A172 (cell line): Measurements from ENCODE around the gene OTOP2. TPM values are rescaled to one million over a fixed set of nuclear protein-coding genes. Genes with fewer than 3 reads are reported as not detected.
A peak's percentile ranks its signal among the peaks of the same experiment; 100 is the strongest.
"Not testable (repeated sequence)": the region's sequence is repeated elsewhere in the genome, so short reads cannot be mapped to it uniquely, and the experiment has no call there.

Experiments used
- DNase-seq: peaks from one replicate; pipeline ENCODE4 v3.0.0-alpha.2; 2015; ENCODE audit warnings: low spot score
- total RNA-seq: library from RNA; depleted of rRNA; stranded (reverse); fragments of >200 nt; shearing (Covaris generic); gene quantifications from 2 replicates; pipeline ENCODE4 v1.2.3, GENCODE V29; 2014; rRNA removed

OTOP2 gene
- total RNA-seq, 1 experiment from 2014 or later, result not detected

- DNase-seq, result no peak
Measured at GRCh38 chr17:74971069-74971841, 47.2 kb downstream of the OTOP2 start.

- no peak for DNase-seq
Measured at GRCh38 chr17:74971842-74972106, 47.7 kb downstream of the OTOP2 start.

DNA sequence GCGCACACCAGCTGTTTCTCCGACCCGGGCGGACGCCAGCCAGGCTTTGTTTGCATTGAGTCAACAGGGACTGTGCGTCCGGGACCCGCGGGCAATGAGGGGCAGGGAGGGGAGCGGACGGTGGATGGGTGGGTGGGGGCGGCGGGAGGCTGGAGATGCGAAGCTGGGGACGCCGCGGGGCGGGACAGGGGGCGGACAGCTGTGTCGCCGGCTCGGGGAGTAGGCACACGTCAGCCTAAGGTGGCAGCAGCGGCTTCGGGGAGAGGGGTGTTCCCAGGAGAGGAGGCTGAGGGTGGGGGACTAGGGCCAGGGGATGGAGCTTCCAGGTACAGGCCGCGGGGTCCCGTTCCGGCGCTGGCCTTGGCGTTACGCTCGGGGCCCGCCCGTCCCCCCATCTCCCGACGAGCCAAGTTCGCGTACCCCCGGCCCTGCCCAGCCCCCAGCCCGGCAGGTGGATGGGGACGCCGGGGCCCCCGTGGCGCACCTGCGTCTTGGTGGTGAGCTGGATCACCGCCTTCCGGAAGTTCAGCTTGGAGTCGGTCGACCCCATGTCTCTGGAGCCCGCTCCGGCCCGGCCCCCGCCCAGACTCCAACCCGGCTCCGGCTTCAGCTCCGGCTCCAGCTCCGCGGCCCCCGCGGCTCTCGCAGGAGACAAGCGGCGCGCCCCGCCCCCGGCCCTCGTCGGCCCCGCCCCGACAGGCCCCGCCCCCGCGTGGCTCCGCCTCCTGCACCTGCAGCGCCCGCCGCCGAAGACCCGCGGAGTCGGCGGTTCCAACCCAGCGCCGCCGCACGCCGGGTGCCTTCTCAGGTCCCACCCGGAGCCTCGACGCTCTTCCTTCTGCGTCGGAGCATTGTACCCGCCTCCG, 48.3 kb downstream of the OTOP2 start, which contains the start of gene HID1:
TSS of gene HID1 (minus strand) at position 653 of the 866 bp plus-strand sequence. CDS start at position 550, 103 bp downstream.
- DNase-seq, result no peak

GRCh38 chr17:74972973-74973328, 48.9 kb downstream of the OTOP2 start:
- DNase-seq, result no peak

- DNase-seq, result no peak
Measured at GRCh38 chr17:74975943-74976342, 51.9 kb downstream of the OTOP2 start.

- no peak for DNase-seq
Measured at GRCh38 chr17:74977802-74978201, 53.7 kb downstream of the OTOP2 start.

DNA sequence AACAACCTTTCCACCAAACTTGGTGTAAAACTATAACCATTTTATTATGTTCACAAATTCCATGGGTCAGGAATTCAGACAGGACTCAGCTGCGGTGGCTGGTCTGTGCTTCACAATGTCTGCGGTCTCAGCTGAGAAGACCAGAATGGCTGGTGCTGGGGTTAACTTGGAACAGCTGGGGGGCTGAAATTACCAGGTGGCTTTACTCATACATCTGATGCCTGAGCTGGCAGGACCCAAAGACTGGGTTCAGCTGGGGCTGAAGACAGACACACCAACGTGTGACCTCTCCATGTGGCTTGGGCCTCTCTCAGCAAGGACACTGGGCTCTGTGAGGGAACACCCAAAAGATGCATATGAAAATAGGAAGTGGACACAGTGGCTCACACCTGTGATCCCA, 54.2 kb downstream of the OTOP2 start:
- DNase-seq, result no peak

GRCh38 chr17:74979408-74980146, 55.5 kb downstream of the OTOP2 start:
- DNase-seq, result no peak

DNA sequence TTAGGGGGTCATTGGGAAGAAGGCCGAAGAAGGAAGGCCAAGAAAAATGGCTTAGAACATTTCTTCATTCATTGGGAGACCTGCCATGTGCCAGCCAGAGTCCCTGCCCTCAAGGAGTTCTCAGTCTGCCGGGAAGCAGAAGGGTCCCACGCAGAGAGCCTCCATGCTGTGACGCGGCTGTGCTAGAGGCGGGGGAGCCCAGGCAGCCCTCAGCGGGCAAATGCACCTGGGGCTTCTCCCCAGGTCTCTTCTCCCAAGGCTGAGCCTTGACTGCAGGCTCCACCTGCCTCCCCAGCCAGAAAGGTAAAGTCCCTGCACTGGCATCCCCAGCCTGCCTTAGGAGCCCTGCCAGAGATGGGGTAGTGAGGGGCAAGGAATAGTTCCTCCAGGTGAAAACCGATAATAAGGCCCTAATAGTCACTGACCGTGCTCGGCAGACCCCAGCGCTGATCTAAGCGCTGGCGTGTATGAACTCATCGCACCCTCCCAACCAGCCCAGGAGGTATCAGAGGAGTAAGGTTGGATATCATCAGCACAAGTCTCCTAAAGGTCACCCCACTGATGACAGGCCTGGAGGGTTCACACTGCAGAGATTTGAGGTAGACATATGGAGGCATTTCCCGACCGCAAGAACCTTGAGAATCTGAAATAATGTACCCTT, 57.4 kb downstream of the OTOP2 start:
- DNase-seq, result no peak

DNA sequence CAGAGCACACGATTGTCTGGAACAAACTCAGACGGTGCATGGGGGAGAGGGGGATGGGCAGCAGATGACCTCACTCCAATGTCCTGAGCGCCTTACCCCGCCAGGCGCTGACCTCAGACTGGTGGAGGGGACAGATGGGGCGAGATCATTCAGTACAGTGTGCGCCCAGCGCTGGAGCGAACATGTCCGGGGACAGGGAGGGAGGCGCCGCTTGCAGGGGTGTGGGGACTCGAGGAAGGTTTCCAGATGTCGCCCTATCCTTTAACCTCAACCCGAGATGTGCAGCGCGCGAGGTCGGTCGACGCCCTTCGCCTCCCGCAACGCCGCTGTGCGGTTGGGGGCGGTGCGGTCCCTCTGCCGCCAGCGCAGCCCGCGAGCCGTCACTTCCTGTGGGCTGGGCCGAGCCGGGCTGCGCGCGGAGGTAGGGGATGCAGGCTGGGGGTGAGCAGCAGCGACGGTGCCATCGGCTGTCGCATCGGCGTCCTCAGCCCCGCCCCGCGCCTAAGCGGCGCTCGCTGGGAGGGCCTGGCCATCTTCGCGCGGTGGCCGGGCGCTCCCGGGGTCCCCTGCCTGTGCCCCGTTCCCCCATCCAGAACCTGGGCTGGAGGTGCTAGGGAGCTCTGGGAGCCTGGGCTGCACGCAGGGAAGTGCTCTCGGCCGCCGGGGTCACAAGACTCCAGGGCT, 58.0 kb downstream of the OTOP2 start:
- DNase-seq, result peak; percentile 68

DNA sequence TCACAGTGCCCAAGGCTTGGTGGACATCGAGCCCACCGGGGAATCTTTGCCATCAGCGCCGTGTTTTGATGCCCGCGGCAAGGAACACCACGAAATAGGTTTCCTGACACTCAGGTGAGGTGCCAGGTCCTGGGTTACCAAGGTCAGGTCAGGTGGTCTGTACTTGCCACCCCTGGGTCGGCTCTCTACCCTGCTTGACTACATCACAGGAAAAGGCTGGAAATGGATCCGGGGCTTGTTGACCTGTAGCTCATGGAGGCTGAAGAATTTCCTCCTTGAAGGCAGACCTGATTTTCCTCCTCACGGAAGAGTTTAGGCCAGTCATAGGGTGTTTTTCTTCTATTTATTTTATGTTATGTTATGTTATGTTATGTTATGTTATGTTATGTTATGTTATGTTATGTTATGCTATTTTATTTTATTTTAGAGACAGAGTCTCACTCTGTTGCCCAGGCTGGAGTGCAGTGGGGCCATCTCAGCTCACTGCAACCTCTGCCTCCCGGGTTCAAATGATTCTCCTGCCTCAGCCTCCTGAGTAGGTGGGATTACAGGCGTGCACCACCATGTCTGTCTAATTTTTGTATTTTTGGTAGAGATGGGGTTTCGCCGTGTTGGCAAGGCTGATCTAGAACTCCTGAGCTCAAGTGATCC, 58.7 kb downstream of the OTOP2 start:
- DNase-seq, result not testable (repeated sequence)

Other genes starting within 250 kb of the OTOP2 start
- not detected in 2 replicates for gene CD300LF, start 211.3 kb upstream of the OTOP2 start, total RNA-seq
- 0.05 TPM in 1 of 2 replicates, not detected in the other for gene RAB37, start 187.0 kb upstream of the OTOP2 start, total RNA-seq
- gene NHERF1, start 175.6 kb upstream of the OTOP2 start, total RNA-seq, result 205 and 246 TPM in 2 replicates
- 22.8 and 32.5 TPM in 2 replicates for gene NAT9, start 147.9 kb upstream of the OTOP2 start, total RNA-seq
- 0.05 and 0.69 TPM in 2 replicates for gene GRIN2C, start 64.4 kb upstream of the OTOP2 start, total RNA-seq
- gene FDXR, start 51.3 kb upstream of the OTOP2 start, total RNA-seq, result 35.9 and 44.1 TPM in 2 replicates
- not detected in 2 replicates for gene FADS6, start 30.6 kb upstream of the OTOP2 start, total RNA-seq
- 0.28 TPM in 1 of 2 replicates, not detected in the other for gene USH1G, start 1.0 kb upstream of the OTOP2 start, total RNA-seq
- not detected in 2 replicates for gene OTOP3, start 11.6 kb downstream of the OTOP2 start, total RNA-seq
- gene HID1, start 48.5 kb downstream of the OTOP2 start, total RNA-seq, result 0.65 and 2.7 TPM in 2 replicates
- gene CDR2L, start 63.4 kb downstream of the OTOP2 start, total RNA-seq, result 24.0 and 26.6 TPM in 2 replicates
- 135 TPM in 2 replicates for gene MRPL58, start 88.4 kb downstream of the OTOP2 start, total RNA-seq
- gene ATP5PD, start 122.7 kb downstream of the OTOP2 start, total RNA-seq, result 488 and 584 TPM in 2 replicates
- gene KCTD2, start 123.0 kb downstream of the OTOP2 start, total RNA-seq, result 25.6 and 25.7 TPM in 2 replicates
- 0.10 TPM in 1 of 2 replicates, not detected in the other for gene SLC16A5, start 163.7 kb downstream of the OTOP2 start, total RNA-seq
- gene ARMC7, start 185.7 kb downstream of the OTOP2 start, total RNA-seq, result 3.2 and 6.0 TPM in 2 replicates
- gene NT5C, start 207.5 kb downstream of the OTOP2 start, total RNA-seq, result 73.6 and 83.9 TPM in 2 replicates
- gene JPT1, start 230.2 kb downstream of the OTOP2 start, total RNA-seq, result 626 and 687 TPM in 2 replicates